Measurements from ENCODE around the gene NOS3. TPM values are rescaled to one million over a fixed set of nuclear protein-coding genes. Genes with fewer than 3 reads are reported as not detected.

The NOS3 gene
- total RNA-seq, 1 donor from 2014 or later, result 12.8 TPM

DNA sequence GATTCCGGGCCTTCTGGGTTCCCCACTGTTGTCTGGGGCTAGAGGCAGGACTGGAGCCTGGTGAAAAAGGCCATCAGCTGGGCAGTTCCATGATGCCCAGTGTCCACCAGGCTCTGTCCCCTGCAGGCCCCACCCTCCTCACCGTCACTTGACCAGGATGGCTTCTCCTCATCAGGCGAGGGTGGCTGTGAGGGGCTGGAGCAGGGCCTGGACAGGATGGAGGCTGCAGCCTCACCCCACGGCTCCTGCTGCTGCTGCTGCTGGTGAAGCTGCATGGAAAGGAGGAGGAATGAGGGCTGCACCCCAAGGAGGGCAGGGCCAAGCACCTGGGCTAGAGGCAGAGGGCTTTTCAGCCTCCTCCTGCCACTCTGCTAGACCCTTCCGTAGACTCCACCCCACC, 25.1 kb downstream of the NOS3 start:
- intact Hi-C loops (cut with micrococcal nuclease), result loop anchor here (5.0 to 10.0 kb wide), 3 partner anchors 156 to 691 kb away; partner anchors contain the start of genes ACTR3C and LRRC61
- peaks cover 18% of the 10 kb centered on the region for H3K27me3 Mint-ChIP-seq (ENCODE audit: insufficient read depth)

DNA sequence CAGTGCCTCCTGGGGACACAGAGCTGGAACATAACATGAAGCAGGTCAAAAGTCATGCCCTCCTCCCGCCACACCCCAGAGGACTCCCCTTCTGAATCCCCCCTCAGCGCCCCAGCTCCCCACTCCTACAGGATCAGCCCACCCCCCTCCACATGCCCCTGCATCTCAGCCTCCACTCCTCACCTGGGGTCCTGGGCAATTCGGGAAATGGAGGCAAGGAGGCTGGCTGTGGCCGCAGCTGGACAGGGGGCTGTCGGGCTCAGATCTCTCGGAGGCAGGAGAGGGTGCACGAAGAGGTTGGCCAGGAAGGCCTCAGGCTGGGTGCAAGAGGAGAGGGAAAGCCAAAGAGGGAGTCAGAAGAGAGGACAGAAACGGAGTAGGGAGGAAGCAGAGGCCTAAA, 25.7 kb downstream of the NOS3 start:
- Mint-ChIP-seq H3K36me3 (ENCODE audit: low read depth) (peaks cover 9% of the 10 kb centered on the region), H3K9me3 (no peaks in the 10 kb centered on the region), H3K4me1 (ENCODE audit: low read depth) (peaks cover 53% of the 10 kb centered on the region), H3K27ac (no peak overlapping the region), H3K27me3 (ENCODE audit: insufficient read depth) (peaks cover 19% of the 10 kb centered on the region), H3K4me3 (no peak overlapping the region)
- intact Hi-C loops (cut with micrococcal nuclease), result loop anchor here (5.0 to 10.0 kb wide), 3 partner anchors 156 to 692 kb away; partner anchors contain the start of genes ACTR3C and LRRC61
- no peak for DNase-seq (ENCODE audit: low spot score)

More for the DNA sequence above, 25.1 kb downstream of the NOS3 start:
- Mint-ChIP-seq H3K27ac (no peak overlapping the region), H3K36me3 (ENCODE audit: low read depth) (peaks cover 9% of the 10 kb centered on the region), H3K9me3 (no peaks in the 10 kb centered on the region), H3K4me3 (no peak overlapping the region), H3K4me1 (ENCODE audit: low read depth) (peaks cover 57% of the 10 kb centered on the region)
- DNase-seq (ENCODE audit: low spot score), result no peak

- Mint-ChIP-seq H3K4me3 (no peak overlapping the region), H3K27me3 (ENCODE audit: insufficient read depth) (peaks cover 19% of the 10 kb centered on the region), H3K27ac (no peak overlapping the region), H3K36me3 (ENCODE audit: low read depth) (peaks cover 9% of the 10 kb centered on the region), H3K4me1 (ENCODE audit: low read depth) (peaks cover 49% of the 10 kb centered on the region), H3K9me3 (no peaks in the 10 kb centered on the region)
- intact Hi-C loops (cut with micrococcal nuclease), result loop anchor here (5.0 to 10.0 kb wide), 3 partner anchors 155 to 692 kb away; partner anchors contain the start of genes ACTR3C and LRRC61
- DNase-seq (ENCODE audit: low spot score), result no peak
Measured at GRCh38 chr7:151016942-151017341, 26.1 kb downstream of the NOS3 start.

DNA sequence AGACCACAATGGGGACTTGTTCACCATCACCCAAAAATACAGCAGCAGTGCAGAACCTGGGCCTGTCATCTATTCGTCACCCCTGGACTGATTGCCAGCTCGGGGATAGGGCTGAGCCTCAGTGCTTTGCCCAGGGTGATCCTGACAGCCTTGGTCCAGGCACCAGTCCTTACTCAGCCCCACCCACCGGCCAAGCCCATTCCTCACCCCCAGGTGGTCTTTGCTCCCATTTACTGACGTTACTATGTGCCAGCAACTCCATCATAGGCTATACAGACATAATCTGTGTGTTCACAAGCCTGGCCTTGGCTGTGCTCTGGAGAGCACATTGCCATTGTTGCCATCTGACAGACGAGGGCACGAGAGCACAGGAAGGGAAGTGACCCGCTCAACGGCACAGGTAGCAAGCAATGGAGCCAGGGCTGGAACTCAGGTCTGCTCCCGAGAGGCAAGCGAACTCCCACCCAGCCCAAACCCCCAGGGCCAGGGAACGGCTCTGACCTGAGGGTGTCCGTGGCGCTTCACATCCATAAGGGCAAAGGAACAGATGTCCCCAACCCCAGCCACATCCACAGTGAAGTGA, 26.6 kb downstream of the NOS3 start:
- Mint-ChIP-seq H3K36me3 (ENCODE audit: low read depth) (peaks cover 9% of the 10 kb centered on the region), H3K27me3 (ENCODE audit: insufficient read depth) (peaks cover 19% of the 10 kb centered on the region), H3K4me3 (peak overlapping the region; percentile 82), H3K9me3 (no peaks in the 10 kb centered on the region), H3K4me1 (ENCODE audit: low read depth) (peaks cover 44% of the 10 kb centered on the region), H3K27ac (peak overlapping the region; percentile 67)
- intact Hi-C loops (cut with micrococcal nuclease), result loop anchor here (5.0 to 10.0 kb wide), 3 partner anchors 155 to 693 kb away; partner anchors contain the start of genes ACTR3C and LRRC61
- DNase-seq (ENCODE audit: low spot score), result no peak

DNA sequence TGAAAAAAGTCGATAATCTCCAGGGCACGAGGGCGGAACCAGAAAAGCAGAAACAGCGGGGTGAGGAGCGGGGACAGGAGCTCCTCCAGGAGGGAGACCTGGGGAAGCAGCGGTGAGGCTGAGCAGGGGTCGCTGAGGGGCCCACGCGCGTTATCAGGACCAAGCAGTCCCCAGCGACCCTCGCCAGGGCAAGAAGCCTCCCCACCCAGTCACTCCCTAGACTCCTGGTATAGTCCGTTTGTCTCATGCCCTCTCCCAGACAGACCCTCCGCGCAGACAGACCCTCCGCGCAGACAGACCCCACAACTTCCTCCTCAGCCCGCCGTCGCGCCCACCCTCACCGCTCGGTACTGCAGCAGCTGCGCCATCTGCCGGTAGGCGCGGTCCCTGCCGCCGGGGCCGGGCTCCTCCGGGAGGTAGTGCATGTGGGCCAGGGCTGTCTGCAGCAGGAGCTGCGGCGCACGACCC, 27.2 kb downstream of the NOS3 start:
- Mint-ChIP-seq H3K27me3 (ENCODE audit: insufficient read depth) (peaks cover 19% of the 10 kb centered on the region), H3K36me3 (ENCODE audit: low read depth) (peaks cover 9% of the 10 kb centered on the region), H3K27ac (peak overlapping the region; percentile 81), H3K4me1 (ENCODE audit: low read depth) (peaks cover 39% of the 10 kb centered on the region), H3K4me3 (peak overlapping the region; percentile 82), H3K9me3 (no peaks in the 10 kb centered on the region)
- intact Hi-C loops (cut with micrococcal nuclease), result loop anchor here (1.0 to 10.0 kb wide), 10 partner anchors 8 to 693 kb away; partner anchors contain the start of genes ABCB8, ACTR3C, FASTK and LRRC61
- peak; percentile 73 for DNase-seq (ENCODE audit: low spot score)

DNA sequence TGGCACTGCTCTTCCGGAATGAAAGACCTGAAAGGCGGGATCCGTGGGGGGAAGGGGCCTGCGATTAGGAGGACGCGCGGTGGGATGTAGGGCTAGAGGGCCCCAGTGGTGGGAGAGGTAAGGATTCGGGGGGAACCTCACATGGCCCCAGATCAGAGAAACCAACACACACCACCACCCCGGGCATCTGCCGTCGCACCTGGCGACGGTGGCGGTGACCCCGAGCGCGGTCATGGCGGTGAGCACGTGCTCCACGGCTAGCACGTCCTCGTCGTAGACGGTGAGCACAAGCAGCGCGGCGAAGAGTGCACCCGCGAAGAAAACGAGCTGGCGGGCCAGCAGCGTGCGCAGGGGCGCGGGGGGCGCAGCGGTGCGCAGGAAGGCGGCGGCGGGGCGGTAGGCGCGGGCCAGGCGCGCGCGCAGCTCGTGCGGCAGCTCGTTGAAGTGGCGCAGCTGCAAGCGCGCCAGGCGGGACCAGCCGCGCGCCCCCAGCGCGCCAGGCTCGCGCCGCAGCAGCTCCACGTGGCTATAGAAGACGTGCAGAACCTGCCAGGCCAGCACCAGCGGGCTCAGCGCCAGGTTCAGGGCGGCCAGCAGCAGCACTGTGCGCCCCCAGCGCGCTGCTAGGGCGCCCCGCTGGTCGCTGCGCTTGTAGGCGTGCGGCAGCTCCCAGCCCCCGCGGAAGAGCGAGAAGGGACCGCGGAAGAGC, 27.8 kb downstream of the NOS3 start:
- intact Hi-C loops (cut with micrococcal nuclease), result loop anchor here (1.0 to 10.0 kb wide), 10 partner anchors 8 to 694 kb away; partner anchors contain the start of genes ABCB8, ACTR3C, FASTK and LRRC61
- H3K27me3 Mint-ChIP-seq (ENCODE audit: insufficient read depth), result peaks cover 19% of the 10 kb centered on the region
- no peak for DNase-seq (ENCODE audit: low spot score)
- peak overlapping the region; percentile 81 for H3K27ac Mint-ChIP-seq
- H3K4me1 Mint-ChIP-seq (ENCODE audit: low read depth), result peaks cover 39% of the 10 kb centered on the region
- no peaks in the 10 kb centered on the region for H3K9me3 Mint-ChIP-seq
- H3K4me3 Mint-ChIP-seq, result peak overlapping the region; percentile 82
- H3K36me3 Mint-ChIP-seq (ENCODE audit: low read depth), result peaks cover 9% of the 10 kb centered on the region

GRCh38 chr7:151019130-151019447, 28.3 kb downstream of the NOS3 start:
- H3K27ac Mint-ChIP-seq, result peak overlapping the region; percentile 29
- intact Hi-C loops (cut with micrococcal nuclease), result loop anchor here (2.0 to 10.0 kb wide), 6 partner anchors 30 to 694 kb away; partner anchors contain the start of genes ACTR3C, FASTK, LRRC61 and SLC4A2

GRCh38 chr7:151020231-151020630, 29.4 kb downstream of the NOS3 start:
- H3K36me3 Mint-ChIP-seq (ENCODE audit: low read depth), result peaks cover 3% of the 10 kb centered on the region
- no peak overlapping the region for H3K27ac Mint-ChIP-seq
- peaks cover 21% of the 10 kb centered on the region for H3K27me3 Mint-ChIP-seq (ENCODE audit: insufficient read depth)
- H3K4me1 Mint-ChIP-seq (ENCODE audit: low read depth), result peaks cover 24% of the 10 kb centered on the region
- no peak for DNase-seq (ENCODE audit: low spot score)
- H3K4me3 Mint-ChIP-seq, result no peak overlapping the region
- intact Hi-C loops (cut with micrococcal nuclease), result no loop called here
- H3K9me3 Mint-ChIP-seq, result no peaks in the 10 kb centered on the region

More at GRCh38 chr7:151019130-151019447, 28.3 kb downstream of the NOS3 start:
- H3K4me3 Mint-ChIP-seq, result peak overlapping the region; percentile 40
- H3K36me3 Mint-ChIP-seq (ENCODE audit: low read depth), result peaks cover 8% of the 10 kb centered on the region
- H3K4me1 Mint-ChIP-seq (ENCODE audit: low read depth), result peaks cover 36% of the 10 kb centered on the region
- peaks cover 19% of the 10 kb centered on the region for H3K27me3 Mint-ChIP-seq (ENCODE audit: insufficient read depth)
- no peaks in the 10 kb centered on the region for H3K9me3 Mint-ChIP-seq
- no peak for DNase-seq (ENCODE audit: low spot score)

DNA sequence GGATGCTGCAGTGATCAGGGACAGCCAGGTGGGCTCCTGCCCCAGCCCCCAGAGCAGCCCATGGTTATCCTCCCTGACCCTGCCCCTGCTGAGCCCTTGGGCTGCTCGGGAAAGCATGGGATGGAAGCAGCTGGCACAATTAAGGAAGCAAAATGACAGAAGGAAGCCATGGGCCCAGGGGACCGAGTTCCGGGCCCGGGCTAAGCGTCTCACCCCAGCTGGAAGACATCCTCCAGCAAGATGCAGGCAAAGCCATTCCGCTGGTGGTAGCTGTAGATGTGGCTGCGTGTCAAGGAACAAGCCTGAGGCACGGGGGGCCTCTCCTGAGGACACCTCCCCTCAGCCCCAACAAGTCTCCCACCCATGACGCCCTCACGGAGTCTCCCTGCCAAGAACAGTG, 32.4 kb downstream of the NOS3 start:
- Mint-ChIP-seq H3K27ac (no peak overlapping the region), H3K36me3 (ENCODE audit: low read depth) (peaks cover 3% of the 10 kb centered on the region), H3K4me1 (ENCODE audit: low read depth) (peaks cover 18% of the 10 kb centered on the region), H3K4me3 (no peak overlapping the region), H3K27me3 (ENCODE audit: insufficient read depth) (peaks cover 20% of the 10 kb centered on the region), H3K9me3 (no peaks in the 10 kb centered on the region)
- DNase-seq (ENCODE audit: low spot score), result no peak
- intact Hi-C loops (cut with micrococcal nuclease), result no loop called here

DNA sequence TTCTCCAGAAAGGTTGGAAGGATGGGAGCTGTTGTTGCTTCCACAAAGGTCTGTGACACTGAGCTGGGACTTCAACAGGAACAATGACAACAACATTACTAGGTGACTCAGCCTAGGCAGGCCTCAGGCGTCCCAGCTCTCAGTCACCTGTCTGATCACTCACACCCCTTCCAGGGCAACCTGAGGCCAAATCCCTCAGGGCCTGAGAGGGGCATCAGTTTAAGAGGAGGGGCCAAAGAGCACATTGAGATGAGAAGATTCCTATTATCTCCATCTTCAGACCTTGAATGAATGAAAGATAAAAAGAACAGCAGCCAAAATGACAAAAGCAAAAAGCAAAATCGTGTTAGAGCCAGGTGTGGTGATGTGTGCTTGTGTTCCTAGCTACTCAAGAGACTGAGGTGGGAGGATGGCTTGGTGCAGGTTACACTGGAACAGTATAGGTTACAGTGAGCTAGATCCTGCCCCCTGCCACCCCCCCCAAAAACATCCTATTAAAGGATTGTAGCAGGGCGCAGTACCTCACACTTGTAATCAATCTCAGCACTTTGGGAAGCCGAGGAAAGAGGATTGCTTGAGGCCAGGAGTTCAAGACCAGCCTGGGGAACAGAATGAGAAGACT, 33.7 kb downstream of the NOS3 start, which contains the start of gene ATG9B:
Gene ATG9B, minus strand, starts transcription at position 60 of the 622 bp plus-strand sequence. CDS start 71 bp downstream, outside the sequence.
- no peaks in the 10 kb centered on the region for H3K9me3 Mint-ChIP-seq
- DNase-seq (ENCODE audit: low spot score), result no peak
- H3K4me3 Mint-ChIP-seq, result no peak within 1 kb of the TSS
- H3K4me1 Mint-ChIP-seq (ENCODE audit: low read depth), result peaks cover 18% of the 10 kb centered on the region
- H3K27me3 Mint-ChIP-seq (ENCODE audit: insufficient read depth), result peaks cover 12% of the 10 kb centered on the region
- no peak within 1 kb of the TSS for H3K27ac Mint-ChIP-seq
- intact Hi-C loops (cut with micrococcal nuclease), result loop anchor here (5.0 kb wide), 2 partner anchors 328 to 357 kb away; no protein-coding TSS in a partner anchor
- peaks cover 3% of the 10 kb centered on the region for H3K36me3 Mint-ChIP-seq (ENCODE audit: low read depth)

- intact Hi-C loops (cut with micrococcal nuclease), result loop anchor here (5.0 kb wide), 2 partner anchors 326 to 359 kb away; no protein-coding TSS in a partner anchor
- H3K9me3 Mint-ChIP-seq, result no peaks in the 10 kb centered on the region
- peaks cover 21% of the 10 kb centered on the region for H3K4me1 Mint-ChIP-seq (ENCODE audit: low read depth)
- peaks cover 2% of the 10 kb centered on the region for H3K27me3 Mint-ChIP-seq (ENCODE audit: insufficient read depth)
- DNase-seq (ENCODE audit: low spot score), result no peak
- peak overlapping the region; percentile 1 for H3K4me3 Mint-ChIP-seq
- H3K36me3 Mint-ChIP-seq (ENCODE audit: low read depth), result peaks cover 3% of the 10 kb centered on the region
- no peak overlapping the region for H3K27ac Mint-ChIP-seq
Measured at GRCh38 chr7:151025924-151026671, 35.3 kb downstream of the NOS3 start.
